Measurements from ENCODE around the gene GIPC2. TPM values are rescaled to one million over a fixed set of nuclear protein-coding genes. Genes with fewer than 3 reads are reported as not detected.

GIPC2 gene
- total and polyA plus RNA-seq, 2 donors (not counting 1 experiment from before 2014, with no cell fraction given) = not detected

GRCh38 chr1:78049396-78049795 is 3.6 kb downstream of the GIPC2 start:
- H3K9ac ChIP-seq (ENCODE audit: low read length) = no peak overlapping the region
- H3K4me1 ChIP-seq (ENCODE audit: control insufficient read depth in 2 of 2, insufficient read depth in 2 of 2, low read length in 2 of 2) = peaks cover 19 to 24% of the 10 kb centered on the region in 2 donors
- DNase-seq = no peak
- ChIA-PET CTCF (interaction anchor here (1.1 kb wide), 1 partner anchor 45 kb away, joined by 4 read pairs; the partner anchor contains the start of gene DNAJB4), POLR2A (no interaction called here)
- H3K4me2 ChIP-seq (replicated peaks; ENCODE audit: low read depth, low read length, poor library complexity, severe bottlenecking) = no peak overlapping the region
- no peak overlapping the region for H3K27ac Mint-ChIP-seq
- intact Hi-C loops (cut with micrococcal nuclease) = no loop called here
- WGBS (ENCODE audit: insufficient coverage) = no CpG with 5 or more reads among the region's 4 CpGs
- H3K27me3 ChIP-seq (replicated peaks in 1 of 4; ENCODE audit: control extremely low read depth in 1 of 4, control insufficient read depth in 3 of 4, insufficient read depth in 4 of 4, low read length in 3 of 4) = peaks cover 0 to 38% (median 33%) of the 10 kb centered on the region in 4 experiments
- H4K20me1 ChIP-seq (ENCODE audit: control insufficient read depth, insufficient read depth, low read length, poor library complexity, severe bottlenecking) = no peaks in the 10 kb centered on the region
- peaks cover 0 to 4% (median 0%) of the 10 kb centered on the region in 3 donors for H3K9me3 ChIP-seq (ENCODE audit: control extremely low read depth in 1 of 3, control insufficient read depth in 2 of 3, insufficient read depth in 1 of 3, low read length in 2 of 3)
- H2AFZ ChIP-seq (ENCODE audit: insufficient read depth, low read depth, low read length, poor library complexity, severe bottlenecking) = no peak overlapping the region
- H3K4me3 Mint-ChIP-seq = no peak overlapping the region
- no peaks in the 10 kb centered on the region for H3K79me2 ChIP-seq (ENCODE audit: control insufficient read depth, insufficient read depth, low read length)
- H3K27ac ChIP-seq (ENCODE audit: low read length in 2 of 2) = no peak overlapping the region
- H3K9me3 Mint-ChIP-seq (ENCODE audit: insufficient read depth) = no peaks in the 10 kb centered on the region
- H3K36me3 ChIP-seq (replicated peaks in 1 of 2; ENCODE audit: control extremely low read depth in 1 of 2, control insufficient read depth in 1 of 2, extremely low read depth in 1 of 2, insufficient read depth in 2 of 2, low read length in 1 of 2) = no peaks in the 10 kb centered on the region
- no peak overlapping the region for H3K4me3 ChIP-seq (ENCODE audit: control extremely low read depth in 1 of 5, extremely low read depth in 1 of 5, insufficient read depth in 1 of 5, low read depth in 2 of 5, low read length in 4 of 5)
- H3K4me1 Mint-ChIP-seq = peaks cover 20% of the 10 kb centered on the region
- TF ChIP-seq EZH2 (IDR thresholded peaks at IDR 0.05; ENCODE audit: borderline replicate concordance, insufficient read depth, low read depth, low read length, poor library complexity, severe bottlenecking) (no peak), CTCF (IDR thresholded peaks at IDR 0.05) (no peak)
- ATAC-seq (ENCODE audit: low read depth) = no peak
- peaks cover 46% of the 10 kb centered on the region for H3K27me3 Mint-ChIP-seq

GRCh38 chr1:78051005-78051404 is 5.2 kb downstream of the GIPC2 start:
- intact Hi-C loops (cut with micrococcal nuclease) = no loop called here
- Mint-ChIP-seq H3K9me3 (ENCODE audit: insufficient read depth) (no peaks in the 10 kb centered on the region), H3K27ac (no peak overlapping the region), H3K4me3 (no peak overlapping the region), H3K4me1 (peaks cover 8% of the 10 kb centered on the region), H3K27me3 (peaks cover 33% of the 10 kb centered on the region)
- peaks cover 8 to 11% of the 10 kb centered on the region in 2 donors for H3K4me1 ChIP-seq (ENCODE audit: control insufficient read depth in 2 of 2, insufficient read depth in 2 of 2, low read length in 2 of 2)
- POLR2A ChIA-PET = no interaction called here
- no peak overlapping the region for H3K4me2 ChIP-seq (replicated peaks; ENCODE audit: low read depth, low read length, poor library complexity, severe bottlenecking)
- WGBS (ENCODE audit: insufficient coverage) = no CpG with 5 or more reads among the region's 2 CpGs
- no peak overlapping the region for H2AFZ ChIP-seq (ENCODE audit: insufficient read depth, low read depth, low read length, poor library complexity, severe bottlenecking)
- no peaks in the 10 kb centered on the region for H3K36me3 ChIP-seq (replicated peaks in 1 of 2; ENCODE audit: control extremely low read depth in 1 of 2, control insufficient read depth in 1 of 2, extremely low read depth in 1 of 2, insufficient read depth in 2 of 2, low read length in 1 of 2)
- H3K4me3 ChIP-seq (ENCODE audit: control extremely low read depth in 1 of 5, extremely low read depth in 1 of 5, insufficient read depth in 1 of 5, low read depth in 2 of 5, low read length in 4 of 5) = no peak overlapping the region
- DNase-seq (no peak), ATAC-seq (ENCODE audit: low read depth) (no peak)
- H3K9me3 ChIP-seq (ENCODE audit: control extremely low read depth in 1 of 3, control insufficient read depth in 2 of 3, insufficient read depth in 1 of 3, low read length in 2 of 3) = peaks cover 0 to 4% (median 0%) of the 10 kb centered on the region in 3 donors
- no peaks in the 10 kb centered on the region for H4K20me1 ChIP-seq (ENCODE audit: control insufficient read depth, insufficient read depth, low read length, poor library complexity, severe bottlenecking)
- CTCF ChIA-PET = interaction anchor here (1.0 kb wide), 1 partner anchor 64 kb away, joined by 4 read pairs; no protein-coding TSS in a partner anchor
- no peak overlapping the region for H3K27ac ChIP-seq (ENCODE audit: low read length in 2 of 2)
- H3K79me2 ChIP-seq (ENCODE audit: control insufficient read depth, insufficient read depth, low read length) = no peaks in the 10 kb centered on the region
- peaks cover 0 to 26% (median 20%) of the 10 kb centered on the region in 4 experiments for H3K27me3 ChIP-seq (replicated peaks in 1 of 4; ENCODE audit: control extremely low read depth in 1 of 4, control insufficient read depth in 3 of 4, insufficient read depth in 4 of 4, low read length in 3 of 4)
- no peak for TF ChIP-seq CTCF (IDR thresholded peaks at IDR 0.05)
- TF ChIP-seq EZH2 (IDR thresholded peaks at IDR 0.05; ENCODE audit: borderline replicate concordance, insufficient read depth, low read depth, low read length, poor library complexity, severe bottlenecking) = no peak
- no peak overlapping the region for H3K9ac ChIP-seq (ENCODE audit: low read length)

Measured in B cell (primary cell).